Coronary artery (tissue), 2 donors: ENCODE measurements around the gene SCAANT1.

Experiments
- DNase-seq: peaks from one replicate; pipeline ENCODE4 v3.0.0-alpha.2; 2017; ENCODE audit warnings: low spot score
- H3K27ac ChIP-seq, 2 donors: fragments of 200-600 bp; sonication (generic); one replicate each; pipeline ENCODE4 v1.5.1; 2016 to 2019
- H3K4me3 ChIP-seq: fragments of 200-600 bp; sonication (generic); 2 replicates; pipeline ENCODE4 v1.5.1; 2016; ENCODE audit warnings: mild to moderate bottlenecking, moderate library complexity
- CTCF ChIP-seq: fragments of 200-600 bp; sonication (generic); IDR thresholded peaks from one replicate; pipeline ENCODE4 v1.5.1; 2019; ENCODE audit warnings: antibody characterized with exemption

SCAANT1 gene

DNA sequence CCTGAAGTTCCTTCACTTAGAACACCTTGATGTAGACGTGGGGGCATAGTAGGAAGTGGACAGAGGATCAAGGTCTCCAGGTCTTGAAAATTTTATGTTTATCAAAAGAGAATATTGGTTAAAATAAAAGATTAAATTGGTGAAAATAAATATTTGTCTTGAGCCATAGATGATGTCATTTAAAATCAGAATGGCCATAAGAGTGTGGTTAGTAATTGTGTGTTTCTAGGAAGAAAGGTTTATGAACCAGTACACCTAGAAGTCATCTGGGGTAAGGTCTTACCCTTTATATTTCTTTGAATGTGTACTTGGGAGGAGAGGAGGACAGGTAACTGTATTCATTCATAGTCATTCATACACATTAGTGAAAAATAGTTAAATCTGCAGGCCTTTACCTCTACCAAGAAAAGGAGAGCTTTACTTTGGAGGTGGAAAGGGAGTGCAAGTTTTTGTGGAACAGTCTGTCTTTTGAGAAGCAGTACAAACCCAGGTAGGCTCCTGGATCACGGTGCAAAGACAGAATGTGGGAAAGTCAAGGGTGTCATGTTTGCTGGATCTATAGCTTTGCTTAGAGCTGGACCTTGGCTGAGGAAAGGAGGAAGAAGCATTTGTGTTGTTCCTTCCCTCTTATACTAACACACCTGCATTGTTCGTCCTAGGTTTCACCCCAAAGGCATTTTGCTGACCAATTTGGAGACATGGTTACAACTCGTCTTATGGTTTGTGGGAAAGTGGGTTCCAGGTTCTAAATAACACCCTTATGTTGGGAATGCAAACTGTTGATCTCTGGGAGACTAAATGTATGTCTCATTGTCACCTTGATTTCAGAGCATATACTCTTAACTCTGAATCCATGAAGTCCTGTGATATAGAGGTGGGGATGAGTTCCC lies 6.2 kb downstream of the SCAANT1 start:
- no peak overlapping the region for H3K27ac ChIP-seq
- no peak for DNase-seq
- no peak overlapping the region for H3K4me3 ChIP-seq
- TF ChIP-seq CTCF: no peak

DNA sequence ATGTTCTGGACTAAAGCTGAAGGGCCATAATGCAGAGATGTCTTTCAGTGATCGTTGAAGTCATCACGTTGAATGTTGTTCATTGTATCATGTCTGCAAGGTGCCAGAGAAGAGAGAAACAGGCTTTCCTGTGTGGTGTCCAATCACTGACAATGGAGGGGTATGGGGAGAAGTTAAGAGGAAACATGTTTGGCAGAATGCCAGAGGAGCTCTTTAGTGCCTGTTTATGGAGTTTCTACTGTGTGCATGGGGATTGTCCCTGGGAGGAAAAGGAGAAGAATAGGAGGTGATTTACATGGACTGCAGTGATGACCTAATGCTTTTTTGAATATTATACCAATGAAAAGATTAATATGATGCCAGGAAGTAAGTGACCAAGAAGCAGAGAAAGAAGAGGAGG lies 11.7 kb downstream of the SCAANT1 start:
- no peak overlapping the region for H3K27ac ChIP-seq
- no peak for TF ChIP-seq CTCF
- no peak for DNase-seq

DNA sequence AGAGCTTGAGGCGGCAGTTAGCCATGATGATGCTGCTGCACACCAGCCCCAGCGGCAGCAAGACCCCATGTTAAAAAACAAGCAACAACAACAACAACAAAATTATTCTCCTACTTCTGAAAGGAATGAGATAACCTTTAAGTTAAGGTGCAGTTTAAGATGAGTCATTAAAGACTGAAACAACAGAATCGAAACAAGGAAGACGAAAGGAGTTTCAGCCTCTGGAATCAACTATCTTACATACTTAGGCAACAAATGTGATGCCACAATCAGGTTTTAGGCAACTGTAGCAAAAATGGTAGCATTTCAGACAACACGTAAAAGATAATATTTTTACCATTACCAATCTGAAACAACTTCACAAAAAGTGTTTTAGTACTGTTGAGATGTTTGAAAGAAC lies 12.2 kb downstream of the SCAANT1 start:
- no peak overlapping the region for H3K4me3 ChIP-seq
- TF ChIP-seq CTCF: no peak
- H3K27ac ChIP-seq: no peak overlapping the region
- no peak for DNase-seq

More for the DNA sequence above, 11.7 kb downstream of the SCAANT1 start:
- no peak overlapping the region for H3K4me3 ChIP-seq

DNA sequence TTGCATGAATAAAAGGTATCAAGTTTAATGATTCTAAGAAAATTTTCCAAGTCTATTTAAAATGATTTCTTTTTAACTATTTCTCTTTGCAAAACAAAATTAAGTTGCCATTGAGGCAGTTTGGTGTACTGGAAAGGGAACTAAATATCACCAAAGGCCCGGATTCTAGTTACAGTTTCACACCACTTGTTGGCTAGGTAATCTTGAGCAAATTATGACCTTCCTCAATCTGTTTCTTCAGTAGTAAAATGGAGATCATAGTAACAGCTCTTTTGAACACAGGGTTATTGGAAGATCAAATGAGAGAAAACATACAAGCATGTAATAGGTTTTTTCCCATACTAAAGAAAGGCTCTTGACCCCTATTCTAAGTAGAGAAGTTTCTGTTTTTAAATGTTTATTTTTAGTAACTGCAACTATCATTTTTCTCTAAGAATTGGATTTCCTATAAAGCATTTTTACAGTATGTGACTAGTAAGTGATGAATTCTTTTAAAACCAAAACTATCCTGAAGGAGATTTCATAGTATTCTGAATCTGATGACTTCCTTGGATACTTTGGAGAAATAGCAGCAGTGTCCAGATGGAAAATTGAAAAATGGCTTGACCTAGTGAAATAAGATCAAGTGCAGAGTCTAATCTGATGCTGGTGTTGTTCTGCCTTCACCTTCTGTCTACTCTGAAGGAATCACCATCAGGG lies 15.7 kb downstream of the SCAANT1 start:
- no peak overlapping the region for H3K4me3 ChIP-seq
- no peak for DNase-seq
- no peak overlapping the region for H3K27ac ChIP-seq
- TF ChIP-seq CTCF: no peak

DNA sequence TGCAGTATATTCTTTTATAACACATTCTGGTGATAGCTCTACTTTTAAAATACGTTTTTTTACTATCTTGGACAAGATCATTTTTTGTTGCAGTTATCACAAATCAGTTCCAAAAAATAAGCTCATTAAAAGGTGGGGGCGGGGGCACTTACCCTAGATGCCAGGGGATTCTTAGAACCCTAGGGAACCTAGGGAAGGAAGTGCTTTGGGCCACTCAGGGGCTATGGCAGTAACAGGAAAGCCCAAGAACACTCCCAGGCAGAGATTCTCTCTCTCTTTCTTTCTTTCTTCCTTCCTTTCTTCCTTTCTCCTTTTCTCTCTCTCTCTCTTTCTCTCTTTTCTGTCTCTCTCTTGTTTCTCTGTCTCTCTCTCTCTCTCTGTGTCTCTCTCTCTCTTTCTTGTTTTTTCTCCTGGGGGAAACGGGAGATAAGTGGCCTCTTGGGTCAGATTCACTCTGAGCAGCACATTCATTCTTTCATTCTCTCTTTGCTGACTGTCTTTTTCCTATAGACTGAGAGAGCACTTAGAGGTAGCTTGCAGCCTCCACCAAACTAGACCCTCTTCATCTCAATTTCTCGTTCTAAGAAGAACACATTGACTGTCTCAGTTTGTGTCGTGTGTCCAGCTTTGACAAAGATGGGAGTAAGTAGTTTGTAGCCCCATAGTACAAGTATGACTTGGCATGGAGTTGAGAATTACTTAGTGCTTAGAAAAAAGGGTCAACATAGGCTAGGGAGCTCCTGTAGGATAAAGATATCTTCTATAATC lies 16.6 kb downstream of the SCAANT1 start:
- no peak for TF ChIP-seq CTCF
- no peak overlapping the region for H3K27ac ChIP-seq
- H3K4me3 ChIP-seq: no peak overlapping the region
- DNase-seq: no peak

DNA sequence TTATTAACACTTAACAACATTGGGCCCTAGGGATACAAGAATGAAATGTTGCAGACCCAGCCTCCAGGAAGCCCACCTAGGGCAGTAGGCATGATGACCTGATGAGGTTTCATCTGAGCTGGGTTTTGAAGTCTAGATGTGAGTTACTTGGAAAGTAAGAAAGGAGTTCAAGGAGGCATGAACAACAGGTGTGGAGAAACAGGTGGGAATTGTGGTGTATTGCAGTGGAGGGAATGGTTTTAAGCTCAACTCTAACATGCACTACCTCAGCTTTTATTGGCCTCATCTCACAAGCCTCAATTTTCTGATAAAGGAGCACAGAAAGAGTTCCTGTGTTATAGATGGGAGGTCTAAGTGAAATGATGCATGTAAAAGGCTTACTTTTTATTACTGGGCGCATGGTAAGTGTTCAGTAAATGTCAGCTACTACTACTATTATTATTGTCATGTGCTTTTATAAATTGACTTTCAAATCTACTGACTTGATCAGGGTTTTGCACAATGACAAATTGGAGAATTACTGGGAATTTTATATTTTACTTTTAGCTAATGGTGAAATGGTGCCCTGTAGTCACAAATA lies 19.3 kb downstream of the SCAANT1 start:
- TF ChIP-seq CTCF: no peak
- DNase-seq: no peak
- H3K27ac ChIP-seq: no peak overlapping the region
- no peak overlapping the region for H3K4me3 ChIP-seq
